Forelimb muscle (tissue), 1 donor: ENCODE data around the gene ATP5F1B. TPM values are rescaled to one million over a fixed set of nuclear protein-coding genes. Genes with fewer than 3 reads are reported as not detected.
"Not testable (repeated sequence)": the region's sequence is repeated elsewhere in the genome, so short reads cannot be mapped to it uniquely, and the experiment has no call there.

Experiments
- DNase-seq: peaks from one replicate; pipeline ENCODE4 v3.0.0-alpha.2; 2013; ENCODE audit warnings: low read depth
- polyA plus RNA-seq: library from polyadenylated mRNA; unstranded; fragments of 120-200 nt; gene quantifications from one replicate; pipeline ENCODE4 v1.2.1, GENCODE V29; 2013; ENCODE audit not compliant: insufficient read length

The ATP5F1B gene
- 691 TPM for polyA plus RNA-seq

- peak; percentile 100 for DNase-seq
These were observed at the start of gene ATP5F1B for GRCh38 chr12:56645717-56646446. TSS of gene ATP5F1B (minus strand) at chr12:56645984. CDS start at chr12:56645963, 21 bp downstream.

- no peak for DNase-seq
These were observed 48.4 kb upstream of the ATP5F1B start for GRCh38 chr12:56694161-56694560.

GRCh38 chr12:56688846-56689109, 43.0 kb upstream of the ATP5F1B start:
- DNase-seq: no peak

GRCh38 chr12:56688129-56688845, 42.5 kb upstream of the ATP5F1B start, which contains the start of gene PTGES3:
TSS of gene PTGES3 (minus strand) at chr12:56688284. CDS start at chr12:56687999, 285 bp downstream.
- DNase-seq: peak; percentile 92

- DNase-seq: peak; percentile 8
These were observed 41.7 kb upstream of the ATP5F1B start for GRCh38 chr12:56687223-56688128.

- DNase-seq: no peak
These were observed 39.1 kb upstream of the ATP5F1B start for GRCh38 chr12:56684745-56685359.

GRCh38 chr12:56682323-56682722, 36.5 kb upstream of the ATP5F1B start:
- no peak for DNase-seq

GRCh38 chr12:56679883-56680575, 34.2 kb upstream of the ATP5F1B start:
- no peak for DNase-seq

- no peak for DNase-seq
These were observed 33.1 kb upstream of the ATP5F1B start for GRCh38 chr12:56678852-56679251.

- DNase-seq: no peak
These were observed 31.9 kb upstream of the ATP5F1B start for GRCh38 chr12:56677680-56678079.

GRCh38 chr12:56676851-56677580, 31.2 kb upstream of the ATP5F1B start:
- no peak for DNase-seq

GRCh38 chr12:56671608-56672007, 25.8 kb upstream of the ATP5F1B start:
- no peak for DNase-seq

GRCh38 chr12:56670836-56671235, 25.1 kb upstream of the ATP5F1B start:
- no peak for DNase-seq

GRCh38 chr12:56668197-56668457, 22.3 kb upstream of the ATP5F1B start:
- DNase-seq: no peak

- DNase-seq: no peak
These were observed 16.3 kb upstream of the ATP5F1B start for GRCh38 chr12:56661979-56662638.

- no peak for DNase-seq
These were observed 15.8 kb upstream of the ATP5F1B start for GRCh38 chr12:56661560-56661959.

- no peak for DNase-seq
These were observed 13.1 kb upstream of the ATP5F1B start for GRCh38 chr12:56658921-56659320.

GRCh38 chr12:56657416-56658379, 11.9 kb upstream of the ATP5F1B start:
- no peak for DNase-seq

- not testable (repeated sequence) for DNase-seq
These were observed 8.0 kb upstream of the ATP5F1B start for GRCh38 chr12:56653781-56654180.
